ENCODE data around the gene TMEM225.
"Not testable (repeated sequence)": the region's sequence is repeated elsewhere in the genome, so short reads cannot be mapped to it uniquely, and the experiment has no call there.

The TMEM225 gene

DNA sequence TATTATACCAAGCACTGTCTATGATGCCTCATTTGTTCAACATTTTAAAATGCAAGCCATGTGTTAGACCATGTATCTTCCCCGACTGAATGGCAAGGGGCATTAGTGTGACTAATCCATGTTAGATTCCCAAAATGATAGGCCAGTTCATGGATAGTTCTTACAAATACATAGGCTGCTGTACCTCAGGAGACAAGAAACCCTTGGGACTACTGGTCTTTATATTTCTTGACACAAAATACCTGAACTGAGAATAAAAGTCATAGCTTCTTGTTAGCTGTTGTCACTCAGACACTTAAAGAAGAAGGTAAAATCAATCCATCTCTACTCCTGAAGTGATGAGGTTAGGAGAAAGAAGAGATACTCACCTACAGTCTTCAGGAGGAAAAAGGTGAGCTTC lies 16.4 kb upstream of the TMEM225 start, which contains the start of gene OR8D4:
Gene OR8D4, plus strand, starts transcription at position 301 of the 400 bp plus-strand sequence. CDS start 4,265 bp downstream, outside the sequence.
- TF ChIP-seq, protein P1, sequence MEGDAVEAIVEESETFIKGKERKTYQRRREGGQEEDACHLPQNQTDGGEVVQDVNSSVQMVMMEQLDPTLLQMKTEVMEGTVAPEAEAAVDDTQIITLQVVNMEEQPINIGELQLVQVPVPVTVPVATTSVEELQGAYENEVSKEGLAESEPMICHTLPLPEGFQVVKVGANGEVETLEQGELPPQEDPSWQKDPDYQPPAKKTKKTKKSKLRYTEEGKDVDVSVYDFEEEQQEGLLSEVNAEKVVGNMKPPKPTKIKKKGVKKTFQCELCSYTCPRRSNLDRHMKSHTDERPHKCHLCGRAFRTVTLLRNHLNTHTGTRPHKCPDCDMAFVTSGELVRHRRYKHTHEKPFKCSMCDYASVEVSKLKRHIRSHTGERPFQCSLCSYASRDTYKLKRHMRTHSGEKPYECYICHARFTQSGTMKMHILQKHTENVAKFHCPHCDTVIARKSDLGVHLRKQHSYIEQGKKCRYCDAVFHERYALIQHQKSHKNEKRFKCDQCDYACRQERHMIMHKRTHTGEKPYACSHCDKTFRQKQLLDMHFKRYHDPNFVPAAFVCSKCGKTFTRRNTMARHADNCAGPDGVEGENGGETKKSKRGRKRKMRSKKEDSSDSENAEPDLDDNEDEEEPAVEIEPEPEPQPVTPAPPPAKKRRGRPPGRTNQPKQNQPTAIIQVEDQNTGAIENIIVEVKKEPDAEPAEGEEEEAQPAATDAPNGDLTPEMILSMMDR (IDR thresholded peaks at IDR 0.05; ENCODE audit: low read depth, low read length), result no peak
- H3K4me1 ChIP-seq, result no peaks in the 10 kb centered on the region
- H3K36me3 ChIP-seq, result no peaks in the 10 kb centered on the region
- H3K27me3 ChIP-seq, result no peaks in the 10 kb centered on the region; the same call in none of the 2 replicates
- H3K4me3 ChIP-seq (ENCODE audit: low read depth, low read length), result no peak within 1 kb of the TSS
- no peak for DNase-seq
- H3K9me3 ChIP-seq, result no peaks in the 10 kb centered on the region

DNA sequence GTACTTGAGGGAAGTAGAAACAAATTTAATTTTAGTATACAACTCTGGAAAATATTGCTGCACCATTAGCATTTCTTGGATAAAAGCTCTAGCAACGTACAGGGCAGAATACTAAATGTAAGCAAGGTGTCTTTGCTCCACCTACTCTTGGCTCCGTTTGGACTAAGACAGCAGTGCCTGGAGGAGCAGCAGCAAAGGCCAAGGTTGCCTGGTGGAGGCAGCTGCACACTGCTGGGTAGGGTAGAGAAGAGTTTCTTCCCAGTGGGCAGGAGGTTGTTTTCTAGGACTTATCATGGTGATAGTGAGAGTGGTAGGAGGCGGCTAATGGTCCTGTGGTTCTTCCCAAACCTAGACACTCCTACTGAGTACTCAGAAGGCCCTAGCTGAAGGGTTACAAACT lies 14.3 kb upstream of the TMEM225 start:
- H3K9me3 ChIP-seq, result no peaks in the 10 kb centered on the region
- H3K4me1 ChIP-seq, result no peaks in the 10 kb centered on the region
- no peaks in the 10 kb centered on the region; the same call in 1 of the 2 replicates for H3K27me3 ChIP-seq
- H3K36me3 ChIP-seq, result no peaks in the 10 kb centered on the region
- no peak overlapping the region for H3K4me3 ChIP-seq (ENCODE audit: low read depth, low read length)
- TF ChIP-seq, protein P1 (IDR thresholded peaks at IDR 0.05; ENCODE audit: low read depth, low read length), result no peak
- DNase-seq, result no peak

DNA sequence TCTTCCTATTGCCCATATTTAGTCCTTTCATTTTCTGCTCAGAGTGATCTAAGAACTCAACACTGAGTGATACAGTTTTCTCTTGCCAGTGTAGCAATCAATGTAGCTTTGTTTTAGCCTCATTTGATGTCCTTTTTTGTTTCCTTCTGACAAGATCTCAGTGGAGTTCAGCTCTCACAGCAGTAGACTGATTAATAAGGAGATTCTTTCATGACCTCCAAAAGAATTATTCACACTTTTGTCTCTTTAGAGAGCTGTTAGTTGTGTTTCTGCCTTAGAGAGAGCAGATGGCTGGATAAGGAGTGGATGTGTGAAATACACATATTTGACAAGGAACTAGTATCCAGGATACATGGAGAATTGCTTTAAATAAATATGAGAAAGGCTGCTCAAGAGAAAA lies 6.6 kb upstream of the TMEM225 start:
- H3K27me3 ChIP-seq, result no peaks in the 10 kb centered on the region
- no peak for DNase-seq
- no peaks in the 10 kb centered on the region for H3K4me1 ChIP-seq
- no peak overlapping the region for H3K4me3 ChIP-seq (ENCODE audit: low read depth, low read length)
- TF ChIP-seq, protein P1 (IDR thresholded peaks at IDR 0.05; ENCODE audit: low read depth, low read length), result no peak
- H3K9me3 ChIP-seq, result no peaks in the 10 kb centered on the region
- H3K36me3 ChIP-seq, result no peaks in the 10 kb centered on the region

DNA sequence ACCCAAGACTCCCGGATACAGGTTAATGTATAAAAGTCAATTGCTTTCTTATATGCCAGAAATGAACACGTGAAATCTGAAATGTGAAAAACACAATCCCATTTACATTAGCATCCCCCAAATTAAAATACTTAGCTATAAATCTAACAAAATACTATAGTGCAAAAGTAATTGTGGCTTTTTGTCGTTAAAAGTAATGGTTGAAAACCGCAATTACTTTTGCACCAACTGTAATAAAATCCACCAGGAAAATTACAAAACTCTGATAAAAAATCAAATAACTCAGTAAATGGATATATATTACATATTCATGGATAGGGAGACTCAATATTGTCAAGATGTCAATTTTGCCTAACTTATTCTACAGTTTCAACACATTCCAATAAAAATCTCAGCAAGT lies 4.6 kb downstream of the TMEM225 start:
- TF ChIP-seq, protein P1 (IDR thresholded peaks at IDR 0.05; ENCODE audit: low read depth, low read length), result no peak

DNA sequence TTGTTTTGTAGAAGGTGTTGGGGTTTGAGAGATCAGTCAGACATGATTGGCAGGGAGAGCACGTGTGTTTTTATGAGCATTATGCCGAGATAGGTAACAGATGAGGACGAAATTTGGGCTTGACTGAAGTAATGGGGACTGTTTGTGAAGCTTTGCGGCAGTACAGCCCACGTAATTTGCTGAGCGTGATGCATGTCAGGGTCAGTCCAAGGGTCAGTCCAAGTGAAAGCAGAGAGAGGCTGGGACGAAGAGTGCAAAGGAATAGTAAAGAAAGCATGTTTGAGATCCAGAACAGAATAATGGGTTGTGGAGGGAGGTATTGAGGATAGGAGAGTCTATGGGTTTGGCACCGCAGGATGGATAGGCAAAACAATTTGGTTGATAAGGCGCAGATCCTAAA lies 17.7 kb downstream of the TMEM225 start:
- H3K4me3 ChIP-seq (ENCODE audit: low read depth, low read length); H3K9me3 ChIP-seq; H3K27me3 ChIP-seq; H3K4me1 ChIP-seq; DNase-seq; H3K36me3 ChIP-seq: not testable (repeated sequence)

More for the DNA sequence above, 4.6 kb downstream of the TMEM225 start:
- no peak for DNase-seq
- Histone ChIP-seq H3K4me1 (no peaks in the 10 kb centered on the region), H3K36me3 (no peaks in the 10 kb centered on the region), H3K9me3 (no peaks in the 10 kb centered on the region), H3K4me3 (ENCODE audit: low read depth, low read length) (no peak overlapping the region), H3K27me3 (no peaks in the 10 kb centered on the region; the same call in 1 of the 2 replicates)

DNA sequence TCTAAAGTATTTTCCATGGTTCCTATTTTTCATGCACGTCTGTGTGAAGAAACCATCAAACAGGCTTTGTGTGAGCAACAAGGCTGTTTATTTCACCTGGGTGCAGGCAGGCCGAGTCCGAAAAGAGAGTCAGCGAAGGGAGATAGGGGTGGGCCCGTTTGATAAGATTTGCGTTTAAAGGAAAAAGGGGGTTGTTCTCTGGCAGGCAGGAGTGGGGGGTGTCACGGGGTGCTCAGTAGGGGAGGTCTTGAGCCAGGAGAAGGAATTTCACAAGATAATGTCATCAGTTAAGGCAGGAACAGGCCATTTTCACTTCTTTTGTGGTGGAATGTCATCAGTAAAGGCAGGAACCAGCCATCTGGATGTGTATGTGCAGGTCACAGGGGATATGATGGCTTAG lies 20.2 kb downstream of the TMEM225 start:
- not testable (repeated sequence) for H3K36me3 ChIP-seq; DNase-seq; H3K27me3 ChIP-seq; H3K4me3 ChIP-seq (ENCODE audit: low read depth, low read length); H3K9me3 ChIP-seq; H3K4me1 ChIP-seq

DNA sequence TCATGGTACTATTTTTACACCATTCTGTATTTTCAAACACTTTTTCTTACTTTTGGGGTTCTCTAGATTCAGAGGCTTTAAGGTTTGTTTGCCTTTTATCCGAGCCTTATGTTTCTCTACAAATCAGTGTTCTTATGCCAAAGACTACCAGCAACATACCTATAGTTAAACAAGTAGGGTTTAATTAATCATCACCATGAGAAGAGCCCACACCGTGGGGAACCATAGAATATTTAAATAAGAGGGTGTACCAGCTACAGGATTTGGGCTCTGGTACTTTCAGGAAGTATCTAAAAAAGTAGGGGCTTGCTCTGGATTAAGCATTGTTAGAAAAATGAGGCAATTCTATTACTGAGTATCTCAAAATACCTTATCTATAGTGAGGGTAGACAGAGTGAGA lies 25.7 kb downstream of the TMEM225 start:
- H3K27me3 ChIP-seq, result no peaks in the 10 kb centered on the region; the same call in 1 of the 2 replicates
- no peak overlapping the region for H3K4me3 ChIP-seq (ENCODE audit: low read depth, low read length)
- no peaks in the 10 kb centered on the region for H3K36me3 ChIP-seq
- no peaks in the 10 kb centered on the region for H3K4me1 ChIP-seq
- no peak for DNase-seq
- TF ChIP-seq, protein P1 (IDR thresholded peaks at IDR 0.05; ENCODE audit: low read depth, low read length), result no peak
- H3K9me3 ChIP-seq, result no peaks in the 10 kb centered on the region
